ENCODE measurements around the gene KL.

The KL gene

DNA sequence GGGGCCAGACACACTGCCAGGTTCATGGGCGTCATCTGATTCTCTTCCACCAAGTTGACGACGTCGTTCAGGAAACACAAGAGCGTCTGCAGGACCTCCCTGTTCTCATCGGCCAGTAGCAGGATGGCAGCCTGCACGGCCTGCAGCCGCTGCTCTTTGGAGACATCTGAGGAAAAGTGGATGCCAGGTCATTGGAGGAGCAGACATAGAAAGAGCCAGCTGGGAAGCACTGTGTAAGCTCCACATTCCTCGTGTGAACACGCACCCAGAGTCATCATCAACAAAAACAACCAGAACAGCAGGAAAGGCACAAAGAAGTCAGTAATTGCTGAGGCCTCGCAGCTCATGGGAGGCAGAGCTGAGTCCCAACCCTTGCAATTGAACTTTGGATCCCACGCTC lies 96.5 kb downstream of the KL start:
- TF ChIP-seq, protein P1, sequence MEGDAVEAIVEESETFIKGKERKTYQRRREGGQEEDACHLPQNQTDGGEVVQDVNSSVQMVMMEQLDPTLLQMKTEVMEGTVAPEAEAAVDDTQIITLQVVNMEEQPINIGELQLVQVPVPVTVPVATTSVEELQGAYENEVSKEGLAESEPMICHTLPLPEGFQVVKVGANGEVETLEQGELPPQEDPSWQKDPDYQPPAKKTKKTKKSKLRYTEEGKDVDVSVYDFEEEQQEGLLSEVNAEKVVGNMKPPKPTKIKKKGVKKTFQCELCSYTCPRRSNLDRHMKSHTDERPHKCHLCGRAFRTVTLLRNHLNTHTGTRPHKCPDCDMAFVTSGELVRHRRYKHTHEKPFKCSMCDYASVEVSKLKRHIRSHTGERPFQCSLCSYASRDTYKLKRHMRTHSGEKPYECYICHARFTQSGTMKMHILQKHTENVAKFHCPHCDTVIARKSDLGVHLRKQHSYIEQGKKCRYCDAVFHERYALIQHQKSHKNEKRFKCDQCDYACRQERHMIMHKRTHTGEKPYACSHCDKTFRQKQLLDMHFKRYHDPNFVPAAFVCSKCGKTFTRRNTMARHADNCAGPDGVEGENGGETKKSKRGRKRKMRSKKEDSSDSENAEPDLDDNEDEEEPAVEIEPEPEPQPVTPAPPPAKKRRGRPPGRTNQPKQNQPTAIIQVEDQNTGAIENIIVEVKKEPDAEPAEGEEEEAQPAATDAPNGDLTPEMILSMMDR (IDR thresholded peaks at IDR 0.05; ENCODE audit: low read depth, low read length, missing control alignments): no peak
- H3K36me3 ChIP-seq (replicated peaks): peaks cover 90% of the 10 kb centered on the region

DNA sequence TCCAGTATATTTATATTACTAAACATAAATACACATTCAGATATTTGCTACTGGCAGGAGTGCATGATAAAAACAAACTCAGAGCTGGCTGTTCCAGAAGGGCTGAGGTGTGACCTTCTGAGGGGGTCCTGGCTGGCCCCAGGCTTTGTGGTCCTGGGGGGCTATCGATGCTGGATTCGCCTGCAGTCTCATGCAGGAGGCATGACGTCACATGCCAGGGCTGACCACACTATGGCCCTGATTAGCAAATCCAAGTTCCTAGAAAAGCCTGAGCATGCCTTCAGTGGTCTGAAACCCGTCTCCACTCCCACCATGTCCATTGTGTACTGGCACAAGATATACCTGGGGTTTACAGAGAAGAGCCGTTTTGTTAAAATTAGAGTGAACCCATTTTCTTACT lies 97.9 kb downstream of the KL start:
- in situ Hi-C loops (cut with HindIII; ENCODE audit: low pct_ligation_motif_present, low sequenced_read_pairs): no loop called here
- Histone ChIP-seq H3K27me3 (replicated peaks) (no peaks in the 10 kb centered on the region), H3K27ac (no peak overlapping the region), H3K36me3 (replicated peaks) (peaks cover 90% of the 10 kb centered on the region), H3K4me3 (ENCODE audit: low read depth, low read length) (no peak overlapping the region)
- no peak for DNase-seq
- TF ChIP-seq, protein P1 (IDR thresholded peaks at IDR 0.05; ENCODE audit: low read depth, low read length, missing control alignments): no peak

More for the DNA sequence above, 96.5 kb downstream of the KL start:
- Histone ChIP-seq H3K4me3 (ENCODE audit: low read depth, low read length) (no peak overlapping the region), H3K27ac (peak overlapping the region; percentile 60), H3K27me3 (replicated peaks) (no peaks in the 10 kb centered on the region)
- DNase-seq: peak; percentile 67
- in situ Hi-C loops (cut with HindIII; ENCODE audit: low pct_ligation_motif_present, low sequenced_read_pairs): no loop called here

DNA sequence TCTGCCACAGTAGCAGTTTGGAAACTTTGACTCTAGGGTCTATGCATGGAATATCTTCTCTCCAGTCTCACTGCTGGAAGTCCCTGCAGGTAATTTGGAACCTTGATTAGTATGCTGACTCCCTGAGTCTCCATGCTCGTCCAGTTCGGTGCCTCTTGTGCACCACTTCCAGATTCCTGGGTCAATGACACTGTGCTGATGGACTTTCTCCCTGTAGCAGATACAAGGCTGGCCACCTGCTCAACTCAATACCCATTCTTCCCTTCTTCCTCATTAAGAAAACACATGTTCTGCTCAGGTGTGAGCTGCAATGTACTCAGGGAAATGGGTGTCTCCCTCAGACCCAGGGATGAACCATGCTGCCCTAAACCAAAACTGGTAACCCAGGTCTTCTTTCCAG lies 99.1 kb downstream of the KL start:
- Histone ChIP-seq H3K36me3 (replicated peaks) (peaks cover 86% of the 10 kb centered on the region), H3K27ac (no peak overlapping the region), H3K4me3 (ENCODE audit: low read depth, low read length) (no peak overlapping the region), H3K27me3 (replicated peaks) (no peaks in the 10 kb centered on the region)
- no peak for DNase-seq
- in situ Hi-C loops (cut with HindIII; ENCODE audit: low pct_ligation_motif_present, low sequenced_read_pairs): no loop called here
- TF ChIP-seq, protein P1 (IDR thresholded peaks at IDR 0.05; ENCODE audit: low read depth, low read length, missing control alignments): no peak
